GM12878 (cell line): Measurements from ENCODE around the gene DNAH2. TPM values are rescaled to one million over a fixed set of nuclear protein-coding genes. Genes with fewer than 3 reads are reported as not detected.

ENCODE experiments used
- ATAC-seq: fragments of 200-7000 bp; cut with Tn5 transposase; 3 replicates; pipeline ENCODE4 v1.9.1; 2020; ENCODE audit warnings: mild to moderate bottlenecking, moderate library complexity
- BruUV-seq: library from RNA; stranded (reverse); fragments of 400-500 nt; replicated peaks from 2 replicates; lab custom pipeline; 2021; lab: Mats Ljungman, UMichigan
- CTCF ChIA-PET: fragments of 300-600 bp; sonication (Branson Sonifier 250); formaldehyde crosslinking; extraction: SDS; loops from one replicate; lab custom pipeline; 2021; ENCODE audit warnings: inconsistent platforms; lab: Yijun Ruan, JAX
- POLR2A ChIA-PET: fragments of 350-600 bp; formaldehyde crosslinking; extraction: SDS; loops from one replicate; lab custom pipeline; 2021; ENCODE audit warnings: inconsistent platforms; lab: Charles Lee
- RAD21 ChIA-PET: fragments of 300-600 bp; sonication (Branson Sonifier 250); formaldehyde crosslinking; loops from one replicate; lab custom pipeline; 2023; ENCODE audit warnings: antibody characterized with exemption; ENCODE audit not compliant: unreplicated experiment; lab: Charles Lee
- SMC1A ChIA-PET: fragments of 300-600 bp; sonication (Branson Sonifier 250); formaldehyde crosslinking; loops from one replicate; lab custom pipeline; 2023; ENCODE audit not compliant: unreplicated experiment, uncharacterized antibody; lab: Charles Lee
- DNase-seq: peaks from one replicate; pipeline ENCODE4 v3.0.0-alpha.2; 2011; ENCODE audit warnings: low read depth, low spot score
- FAIRE-seq: peaks from 3 replicates; lab custom pipeline; 2011; peaks lifted over from hg19 to GRCh38; lab: Jason Lieb, UNC
- H2AFZ ChIP-seq: 2 replicates; pipeline ENCODE4 v1.6.0; 2011; ENCODE audit warnings: low read depth, low read length, control low read depth; ENCODE audit not compliant: control insufficient read depth
- H3K27ac ChIP-seq: 2 replicates; pipeline ENCODE4 v1.5.1; 2011; ENCODE audit warnings: control low read depth; ENCODE audit not compliant: control insufficient read depth, insufficient read depth
- H3K27me3 ChIP-seq, 2 experiments: replicated peaks in 1 of 2; 2 replicates each; pipeline versions ENCODE4 v1.6.0 to v1.6.1; 2011; ENCODE audit warnings: low read length in 1 of 2; ENCODE audit not compliant: control insufficient read depth in 2 of 2, insufficient read depth in 2 of 2
- H3K36me3 ChIP-seq, 2 experiments: 2 replicates each; pipeline ENCODE4 v1.5.1; 2011; ENCODE audit warnings: low read length in 1 of 2; ENCODE audit not compliant: control insufficient read depth in 2 of 2, insufficient read depth in 2 of 2
- H3K4me1 ChIP-seq: 2 replicates; pipeline ENCODE4 v1.6.1; 2011; ENCODE audit warnings: mild to moderate bottlenecking, low read length, moderate library complexity, mixed read lengths; ENCODE audit not compliant: control insufficient read depth, insufficient read depth
- H3K4me2 ChIP-seq: 2 replicates; pipeline ENCODE4 v1.6.0; 2011; ENCODE audit warnings: control low read depth; ENCODE audit not compliant: control insufficient read depth, insufficient read depth
- H3K4me3 ChIP-seq: fragments of 200-600 bp; sonication (generic); 2 replicates; pipeline ENCODE4 v1.5.1; 2016
- H3K79me2 ChIP-seq: 2 replicates; pipeline ENCODE4 v1.6.0; 2011; ENCODE audit warnings: low read length; ENCODE audit not compliant: control insufficient read depth, insufficient read depth
- H3K9ac ChIP-seq: 2 replicates; pipeline ENCODE4 v1.8.0; 2011; ENCODE audit warnings: low read length, control low read depth, mixed read lengths; ENCODE audit not compliant: control insufficient read depth, insufficient read depth
- H3K9me3 ChIP-seq: replicated peaks from 3 replicates; pipeline ENCODE4 v1.5.1; 2011; ENCODE audit warnings: mild to moderate bottlenecking, low read length; ENCODE audit not compliant: control insufficient read depth, insufficient read depth
- H4K20me1 ChIP-seq: 2 replicates; pipeline ENCODE4 v1.6.0; 2011; ENCODE audit not compliant: control insufficient read depth, insufficient read depth
- CBX5 ChIP-seq: sonication (generic); IDR thresholded peaks from 2 replicates; pipeline ENCODE4 v1.6.1; 2016; ENCODE audit warnings: low read depth, moderate library complexity, mild to moderate bottlenecking, inconsistent platforms
- CHD1 ChIP-seq: IDR thresholded peaks from 2 replicates; pipeline ENCODE4 v1.6.1; 2012; ENCODE audit warnings: low read depth, low read length, improper control_type of control experiment
- CHD2 ChIP-seq: IDR thresholded peaks from 2 replicates; pipeline ENCODE4 v1.6.1; 2011; ENCODE audit warnings: low read depth, low read length, improper control_type of control experiment, borderline replicate concordance
- FOXM1 ChIP-seq: IDR thresholded peaks from 2 replicates; pipeline ENCODE4 v1.6.1; 2012; ENCODE audit warnings: low read depth, mild to moderate bottlenecking, inconsistent platforms, low read length, moderate library complexity
- HDGF ChIP-seq: fragments of 450-650 bp; IDR thresholded peaks from 2 replicates; pipeline ENCODE4 v1.6.1; 2016; ENCODE audit warnings: antibody characterized with exemption
- IKZF1 ChIP-seq: fragments of 450-650 bp; conservative IDR thresholded peaks from 2 replicates; pipeline ENCODE4 v1.6.1; 2017; ENCODE audit warnings: antibody characterized with exemption, mild to moderate bottlenecking
- IRF4 ChIP-seq: IDR thresholded peaks from 2 replicates; pipeline ENCODE4 v1.6.1; 2011; ENCODE audit warnings: low read depth, low read length
- KAT2A ChIP-seq: conservative IDR thresholded peaks from 2 replicates; pipeline ENCODE4 v1.6.1; 2011; ENCODE audit warnings: low read depth, low read length; ENCODE audit not compliant: control insufficient read depth
- MTA2 ChIP-seq: fragments of 450-650 bp; IDR thresholded peaks from 2 replicates; pipeline ENCODE4 v1.6.1; 2016; ENCODE audit warnings: low read depth, mild to moderate bottlenecking, moderate library complexity
- RAD21 ChIP-seq: IDR thresholded peaks from 2 replicates; pipeline ENCODE4 v1.6.1; 2011; ENCODE audit warnings: mild to moderate bottlenecking, low read depth, low read length, moderate library complexity; ENCODE audit not compliant: insufficient read depth
- REST ChIP-seq: IDR thresholded peaks from 2 replicates; pipeline ENCODE4 v1.6.1; 2012; ENCODE audit warnings: mild to moderate bottlenecking, low read depth, low read length
- SREBF2 ChIP-seq: IDR thresholded peaks from 2 replicates; pipeline ENCODE4 v1.6.1; 2012; ENCODE audit warnings: mild to moderate bottlenecking, low read length
- SRF ChIP-seq, 2 experiments: IDR thresholded peaks; 2 replicates each; pipeline ENCODE4 v1.6.1; 2011; ENCODE audit warnings: low read depth in 2 of 2, low read length in 2 of 2, mild to moderate bottlenecking in 1 of 2, moderate library complexity in 1 of 2
- USF2 ChIP-seq: IDR thresholded peaks from 2 replicates; pipeline ENCODE4 v1.6.1; 2011; ENCODE audit warnings: low read depth, low read length, improper control_type of control experiment, borderline replicate concordance
- ZBED1 ChIP-seq: IDR thresholded peaks from 2 replicates; pipeline ENCODE4 v1.6.1; 2016; ENCODE audit warnings: borderline replicate concordance
- ZNF384 ChIP-seq: IDR thresholded peaks from 2 replicates; pipeline ENCODE4 v1.6.1; 2012; ENCODE audit warnings: low read depth, mild to moderate bottlenecking, low read length, improper control_type of control experiment, borderline replicate concordance
- WGBS: methylation state at CpG from one replicate; pipeline ENCODE4 v1.1.6; 2016; ENCODE audit warnings: low lambda C conversion rate; ENCODE audit not compliant: insufficient replicate concordance, insufficient coverage; ENCODE audit errors: missing lambda C conversion rate; 5-methylcytosine and 5-hydroxymethylcytosine counted together
- in situ Hi-C: fragments of 300-500 bp; cut with MboI; formaldehyde crosslinking; loops from 9 replicates; pipeline ENCODE4 v1.14.3; 2018; ENCODE audit warnings: mixed read lengths
- intact Hi-C: fragments of 100-400 bp; cut with micrococcal nuclease; formaldehyde crosslinking; loops from one replicate; pipeline ENCODE4 v1.14.2; 2022; ENCODE audit not compliant: unreplicated experiment
- polyA plus RNA-seq, 11 experiments: library from polyadenylated mRNA; depleted of rRNA in 4 of 11; unstranded in 6 of 11; stranded (reverse) in 5 of 11; fragments of >200 nt; fragmentation: Nextera tagmentation in 4 of 11; fragmentation: Illumina TruSeq in 1 of 11; extraction: Ambion mirVana in 4 of 11; extraction: Trizol in 1 of 11; gene quantifications; 1 replicate in 1 of 11; 2 replicates in 10 of 11; pipeline versions ENCODE4 v1.2.1 to v1.2.3, GENCODE V29; 2011 to 2016; ENCODE audit warnings: inconsistent platforms in 2 of 11, missing spikeins in 2 of 11, low read depth in 1 of 11
- total RNA-seq, 4 experiments: library from RNA; depleted of rRNA in 3 of 4; stranded (reverse); fragments of >200 nt in 3 of 4; fragmentation: Illumina TruSeq in 1 of 4; extraction: Trizol in 1 of 4; gene quantifications; 2 replicates each; pipeline versions ENCODE4 v1.2.1 to v1.2.3, GENCODE V29; 2013 to 2021

The DNAH2 gene
- total and polyA plus RNA-seq, 10 of the 15 experiments (the other 5 are each of a cell fraction or from before 2014, with no cell fraction given): not detected

- no peaks in the 10 kb centered on the region for H3K79me2 ChIP-seq
- no peak overlapping the region for H3K4me2 ChIP-seq
- ChIA-PET RAD21 (no interaction called here), CTCF (no interaction called here), POLR2A (no interaction called here), SMC1A (no interaction called here)
- H4K20me1 ChIP-seq: no peaks in the 10 kb centered on the region
- in situ Hi-C loops: no loop called here
- no peaks in the 10 kb centered on the region for H3K36me3 ChIP-seq
- no peak for ATAC-seq
- DNase-seq: no peak
- intact Hi-C loops: no loop called here
- H3K27me3 ChIP-seq: no peaks in the 10 kb centered on the region
- FAIRE-seq: no peak
- H2AFZ ChIP-seq: no peak overlapping the region
- H3K4me3 ChIP-seq: no peak overlapping the region
- 6% methylated on average over 5 of the region's 6 CpGs for WGBS
- no peaks in the 10 kb centered on the region; the same call in 2 of the 3 replicates for H3K9me3 ChIP-seq
- H3K9ac ChIP-seq: no peak overlapping the region
- no peak overlapping the region for H3K27ac ChIP-seq
- H3K4me1 ChIP-seq: no peaks in the 10 kb centered on the region
- TF ChIP-seq SREBF2: no peak
- no peak for TF ChIP-seq ZNF384
- no peak for TF ChIP-seq HDGF
- BruUV-seq: no TSS peak
These were observed 89.0 kb downstream of the DNAH2 start for GRCh38 chr17:7806587-7806986.

GRCh38 chr17:7807206-7807605 is 89.7 kb downstream of the DNAH2 start:
- Histone ChIP-seq H3K9me3 (no peaks in the 10 kb centered on the region; the same call in 2 of the 3 replicates), H3K9ac (no peak overlapping the region), H3K27me3 (no peaks in the 10 kb centered on the region), H3K4me1 (no peaks in the 10 kb centered on the region), H2AFZ (no peak overlapping the region), H3K79me2 (no peaks in the 10 kb centered on the region), H3K4me2 (no peak overlapping the region), H3K4me3 (no peak overlapping the region), H3K27ac (no peak overlapping the region), H4K20me1 (no peaks in the 10 kb centered on the region), H3K36me3 (no peaks in the 10 kb centered on the region)
- no peak for ATAC-seq
- ChIA-PET POLR2A (no interaction called here), RAD21 (no interaction called here), SMC1A (no interaction called here), CTCF (no interaction called here)
- no peak for FAIRE-seq
- intact Hi-C loops: no loop called here
- no TSS peak for BruUV-seq
- WGBS: 64% methylated on average over 17 of the region's 21 CpGs
- DNase-seq: no peak
- in situ Hi-C loops: no loop called here
- TF ChIP-seq ZBED1: no peak
- TF ChIP-seq USF2: no peak
- TF ChIP-seq CHD2: no peak
- no peak for TF ChIP-seq RAD21
- no peak for TF ChIP-seq SRF (IDR thresholded peaks at IDR 0.05; ENCODE audit: low read depth in 2 of 2, low read length in 2 of 2)
- TF ChIP-seq REST: no peak
- TF ChIP-seq ZNF384: no peak
- TF ChIP-seq CHD1: no peak
- TF ChIP-seq IRF4: no peak
- no peak for TF ChIP-seq CBX5
- TF ChIP-seq IKZF1: no peak
- TF ChIP-seq FOXM1: no peak
- no peak for TF ChIP-seq KAT2A
- TF ChIP-seq MTA2: no peak
